Gastrocnemius medialis (tissue), 4 donors: ENCODE measurements around the gene CEACAM5.

Experiments used
- CTCF ChIP-seq, 5 experiments: fragments of 450-650 bp in 3 of 5; fragments of 200-600 bp in 2 of 5; sonication (generic) in 2 of 5; IDR thresholded peaks in 4 of 5; conservative IDR thresholded peaks in 1 of 5; 1 replicate in 4 of 5; 2 replicates in 1 of 5; pipeline ENCODE4 v1.5.1; 2016 to 2019; ENCODE audit warnings: antibody characterized with exemption in 5 of 5, mild to moderate bottlenecking in 3 of 5, moderate library complexity in 3 of 5
- POLR2A ChIP-seq, 2 donors: fragments of 450-650 bp; IDR thresholded peaks; one replicate each; pipeline ENCODE4 v1.6.1; 2017; ENCODE audit warnings: antibody characterized with exemption in 2 of 2, mild to moderate bottlenecking in 2 of 2, moderate library complexity in 2 of 2

GRCh38 chr19:41670755-41671154 is 37.7 kb upstream of the CEACAM5 start:
- TF ChIP-seq POLR2A (IDR thresholded peaks at IDR 0.05) (no peak), CTCF (IDR thresholded peaks at IDR 0.05 in 4 of 5, conservative IDR thresholded peaks at IDR 0.05 in 1 of 5) (no peak)
